Renal cortex interstitium (tissue), 11 donors: ENCODE measurements around the gene ANP32A. TPM values are rescaled to one million over a fixed set of nuclear protein-coding genes. Genes with fewer than 3 reads are reported as not detected.
A peak's percentile ranks its signal among the peaks of the same experiment; 100 is the strongest.

Experiments
- DNase-seq, 11 donors: peaks; one replicate each; pipeline ENCODE4 v3.0.0-alpha.2; 2013; ENCODE audit warnings: low read depth in 9 of 11, low spot score in 4 of 11; ENCODE audit errors: extremely low read depth in 1 of 11
- polyA plus RNA-seq, 3 donors: library from polyadenylated mRNA; unstranded; fragments of 120-200 nt; gene quantifications; one replicate each; pipeline ENCODE4 v1.2.1, GENCODE V29; 2013; ENCODE audit not compliant: insufficient read length in 3 of 3

Gene ANP32A
- polyA plus RNA-seq, 3 donors: 273 to 319 (median 309) TPM

DNA sequence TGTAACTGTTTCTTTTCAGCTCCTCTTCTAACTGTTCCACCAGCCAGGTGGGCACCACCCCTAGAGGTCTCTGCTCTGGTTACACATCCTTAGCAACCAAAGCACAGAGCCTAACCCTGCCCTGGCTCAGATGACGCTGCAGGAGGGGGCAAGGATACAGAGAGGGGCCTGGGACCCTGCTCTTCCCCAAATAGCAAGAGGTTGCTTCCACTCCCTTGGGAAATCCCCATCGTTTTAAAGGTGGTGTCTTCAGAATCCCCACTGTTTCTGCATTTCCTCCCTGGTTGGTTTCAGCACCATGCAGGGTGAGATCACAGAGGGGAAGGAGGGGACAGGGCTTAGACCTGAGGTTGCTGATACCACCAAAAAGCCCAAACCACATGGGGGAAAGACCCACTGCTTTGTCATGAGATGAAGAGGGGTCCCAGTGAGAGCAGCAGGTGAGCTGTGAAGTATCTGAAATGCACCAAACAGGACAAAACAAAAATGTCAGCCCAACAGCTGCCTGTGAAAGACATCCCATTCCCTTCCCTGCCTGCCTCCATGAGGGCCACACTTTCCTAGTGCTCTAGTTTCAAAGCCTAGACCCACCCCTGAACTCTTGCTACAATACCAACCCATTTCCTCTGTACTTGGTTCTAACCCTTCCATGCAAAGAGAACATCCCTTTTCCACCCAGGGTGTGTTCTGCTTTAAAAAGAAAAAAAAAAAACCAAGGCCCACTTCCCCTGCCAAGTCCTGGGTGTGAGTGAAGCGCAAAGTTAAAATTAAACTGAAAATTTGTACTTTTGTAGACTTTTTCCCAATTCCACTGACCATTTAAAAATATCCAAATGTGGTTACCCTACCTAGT, 29.0 kb downstream of the ANP32A start:
- DNase-seq: no peak

DNA sequence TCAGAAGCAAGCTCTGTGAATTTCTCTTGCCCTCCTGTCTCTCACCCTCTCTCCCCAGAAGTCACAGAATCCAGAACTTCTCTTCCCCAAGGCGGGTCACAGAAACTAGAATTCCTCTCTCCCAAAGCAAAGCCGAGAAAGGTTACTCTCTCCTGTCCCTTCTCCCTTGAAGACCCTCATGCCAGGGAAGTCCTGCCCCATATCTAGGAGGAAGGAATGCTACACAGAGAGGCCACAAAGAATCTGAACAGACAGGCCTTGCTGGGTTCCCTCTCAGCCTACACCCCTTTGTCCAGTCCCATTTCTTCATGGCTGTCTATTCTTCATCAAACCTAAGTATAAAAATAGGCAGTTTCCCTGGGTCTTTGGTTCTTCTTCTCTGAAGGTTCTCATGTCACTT, 29.8 kb downstream of the ANP32A start:
- DNase-seq: no peak

DNA sequence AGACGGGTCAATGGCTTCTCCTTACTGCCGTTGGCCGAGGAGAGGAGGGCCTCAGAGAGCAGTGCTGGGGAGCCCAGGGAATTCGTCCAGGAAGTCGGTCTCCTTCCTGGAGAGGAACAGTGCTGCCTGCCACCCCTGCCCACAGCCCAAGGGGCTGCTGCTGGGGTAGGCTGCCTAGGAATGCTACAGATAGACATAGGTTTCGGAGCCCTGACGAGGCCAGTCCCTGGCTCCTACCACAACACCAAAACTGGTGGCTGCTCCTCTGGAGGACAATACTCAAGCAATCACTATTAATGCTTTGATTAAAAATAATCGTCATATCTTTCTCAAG, 30.5 kb downstream of the ANP32A start:
- no peak for DNase-seq

DNA sequence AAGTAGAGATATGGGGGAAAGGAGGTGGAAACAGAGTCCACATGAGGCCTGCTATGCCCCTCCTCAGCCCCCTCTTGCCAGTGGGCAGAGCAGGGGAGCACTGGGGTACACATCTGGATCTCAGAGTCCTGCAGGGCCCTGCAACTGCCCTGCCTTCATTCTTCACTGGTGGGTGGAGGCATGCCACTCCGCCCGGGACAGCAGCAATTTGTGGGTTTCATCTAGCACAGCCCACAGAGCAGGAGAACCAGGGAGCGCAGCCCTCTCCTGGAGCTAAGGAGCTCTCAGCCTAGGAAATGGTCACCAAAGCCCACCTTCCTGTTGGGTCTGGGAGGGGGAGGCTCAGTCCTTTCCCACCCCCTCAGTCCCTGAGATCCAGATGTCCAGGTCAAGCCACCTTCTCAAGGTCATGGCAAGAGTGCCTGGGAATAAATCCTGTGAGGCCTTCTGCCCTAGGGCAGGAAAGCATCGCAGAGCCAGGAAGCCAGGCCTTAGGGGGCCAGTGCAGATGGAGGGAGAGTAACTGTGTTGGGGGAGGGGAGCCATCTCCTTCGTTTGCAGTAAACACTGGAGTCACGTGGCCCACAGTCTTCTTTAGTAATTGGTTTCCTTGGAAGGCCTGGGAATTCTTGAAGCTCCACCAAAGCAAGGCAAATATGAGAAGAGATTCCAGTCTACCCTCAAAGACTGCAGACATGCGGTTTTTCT, 31.0 kb downstream of the ANP32A start:
- peak in 2 of 11 donors; percentile 31 to 32 for DNase-seq

DNA sequence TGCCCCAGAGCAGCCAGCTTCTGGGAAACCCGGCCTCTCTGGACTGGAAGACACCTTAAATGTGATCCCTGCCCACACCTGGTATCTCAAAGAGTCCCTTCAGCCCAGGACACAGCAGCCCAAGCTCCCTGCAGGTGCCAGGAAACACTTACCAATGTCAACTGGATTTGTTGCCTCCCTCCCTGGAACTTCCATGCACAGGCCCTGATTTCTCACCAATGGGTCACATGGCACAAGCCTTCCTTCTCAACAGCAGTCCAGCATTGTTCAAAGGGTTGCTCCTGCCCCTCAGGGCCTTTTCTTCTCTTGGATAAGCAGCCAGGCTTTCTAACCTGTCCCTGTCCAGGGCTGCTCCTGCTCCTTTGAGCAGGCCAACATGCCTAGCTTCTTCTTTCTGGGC, 31.6 kb downstream of the ANP32A start:
- DNase-seq: no peak

DNA sequence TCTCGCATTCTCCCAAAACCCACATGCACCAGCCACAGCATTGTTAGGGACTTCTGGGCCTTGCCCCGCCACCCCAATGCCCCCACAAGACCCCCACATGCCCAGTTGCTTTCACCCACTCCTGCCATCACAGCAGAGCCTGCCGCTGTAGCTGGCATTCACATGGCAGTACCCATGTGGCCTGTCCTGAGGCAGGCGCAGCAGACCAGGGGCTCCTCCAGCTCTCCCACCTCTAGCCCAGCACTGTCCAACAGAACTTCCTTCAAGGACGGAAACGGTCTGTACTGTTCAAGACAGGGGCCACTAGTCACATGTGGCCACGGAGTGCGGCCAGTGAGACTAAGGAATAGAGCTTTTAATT, 32.5 kb downstream of the ANP32A start:
- no peak for DNase-seq

DNA sequence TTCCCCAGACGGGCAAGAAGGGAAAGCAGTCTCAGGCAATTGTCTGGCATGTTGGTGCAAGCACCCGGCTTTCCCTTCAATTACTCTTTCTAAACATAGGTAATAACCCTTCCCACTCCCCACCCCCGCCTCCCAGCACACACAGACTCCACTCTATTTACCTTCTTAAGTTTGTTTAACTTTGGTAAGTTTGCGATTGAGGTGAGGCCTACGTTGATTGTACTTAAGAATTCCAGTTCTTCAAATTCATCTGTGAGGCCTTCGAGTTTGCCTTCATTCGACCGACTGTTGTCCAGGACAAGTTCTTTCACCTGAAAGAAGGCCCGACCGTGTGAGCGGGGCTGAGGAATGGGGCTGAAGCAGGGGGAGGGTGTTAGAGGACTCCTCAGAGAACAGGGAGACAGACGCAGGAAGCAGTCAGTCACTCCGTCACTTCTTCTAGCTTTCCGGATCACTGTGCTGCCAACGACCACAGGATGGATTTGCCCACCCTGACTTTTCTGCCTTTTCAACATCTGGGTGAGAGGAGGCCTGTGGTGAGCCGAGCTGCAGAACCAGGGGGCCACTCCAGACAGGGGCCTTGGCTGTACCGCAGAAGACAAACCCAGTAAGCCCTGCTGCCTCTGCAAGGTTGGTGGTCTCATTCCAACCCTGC, 33.0 kb downstream of the ANP32A start:
- DNase-seq: no peak

DNA sequence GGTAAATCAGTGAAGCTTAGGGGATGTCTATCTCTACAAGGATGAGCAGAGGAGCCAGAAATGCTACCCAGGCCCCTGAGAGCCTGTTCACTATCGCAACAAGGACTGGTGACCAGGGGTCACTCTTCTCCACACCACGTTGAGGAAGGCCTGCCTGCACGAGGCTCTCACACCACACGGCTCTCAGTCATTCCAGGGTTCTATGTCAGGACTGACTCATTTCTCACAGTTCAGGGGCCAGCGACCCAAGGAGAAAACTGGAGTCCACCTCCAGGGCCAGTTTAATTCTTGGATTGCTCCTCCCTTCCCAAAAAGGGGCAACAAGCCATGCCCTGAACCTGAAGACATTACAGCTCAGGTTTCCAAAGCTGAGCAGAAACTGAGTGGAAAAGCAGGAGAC, 33.9 kb downstream of the ANP32A start:
- no peak for DNase-seq

DNA sequence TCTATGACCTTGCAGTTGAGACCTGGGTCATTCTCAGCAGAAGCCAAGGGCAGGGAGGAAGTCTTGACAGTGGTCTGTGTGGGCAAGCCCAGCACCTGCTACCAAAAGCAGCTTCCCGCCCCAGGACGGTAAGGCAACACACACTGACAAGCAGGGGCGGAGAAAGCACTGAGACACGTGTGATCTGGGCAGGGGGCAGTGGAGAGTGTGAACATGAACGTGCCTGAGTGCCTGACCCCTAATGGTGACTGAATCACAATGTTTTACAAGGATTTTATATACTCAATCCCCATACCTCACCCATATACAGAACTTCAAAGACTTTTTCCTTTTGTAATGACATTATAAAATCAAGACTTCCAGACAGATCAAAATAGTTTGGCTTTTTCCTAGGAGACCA, 35.2 kb downstream of the ANP32A start:
- no peak for DNase-seq

DNA sequence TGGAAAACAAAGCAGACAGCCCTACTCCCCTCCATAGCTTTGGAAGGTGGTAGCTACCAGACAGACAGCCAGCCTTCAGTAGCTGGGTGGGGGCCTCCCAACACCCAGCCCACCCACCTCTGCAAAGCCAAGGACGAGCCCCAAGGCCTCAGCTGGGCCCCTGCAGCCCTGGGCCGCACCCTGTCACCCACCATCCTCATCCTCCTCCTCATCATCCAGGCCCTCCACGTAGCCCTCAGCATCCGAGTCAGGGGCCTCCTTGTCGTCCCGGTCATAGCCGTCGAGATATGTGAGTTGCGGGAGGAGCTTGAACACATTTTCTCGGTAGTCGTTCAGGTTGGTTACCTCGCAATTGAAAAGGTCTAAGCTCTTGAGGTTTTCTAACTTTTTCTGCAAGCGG, 36.5 kb downstream of the ANP32A start:
- DNase-seq: no peak

DNA sequence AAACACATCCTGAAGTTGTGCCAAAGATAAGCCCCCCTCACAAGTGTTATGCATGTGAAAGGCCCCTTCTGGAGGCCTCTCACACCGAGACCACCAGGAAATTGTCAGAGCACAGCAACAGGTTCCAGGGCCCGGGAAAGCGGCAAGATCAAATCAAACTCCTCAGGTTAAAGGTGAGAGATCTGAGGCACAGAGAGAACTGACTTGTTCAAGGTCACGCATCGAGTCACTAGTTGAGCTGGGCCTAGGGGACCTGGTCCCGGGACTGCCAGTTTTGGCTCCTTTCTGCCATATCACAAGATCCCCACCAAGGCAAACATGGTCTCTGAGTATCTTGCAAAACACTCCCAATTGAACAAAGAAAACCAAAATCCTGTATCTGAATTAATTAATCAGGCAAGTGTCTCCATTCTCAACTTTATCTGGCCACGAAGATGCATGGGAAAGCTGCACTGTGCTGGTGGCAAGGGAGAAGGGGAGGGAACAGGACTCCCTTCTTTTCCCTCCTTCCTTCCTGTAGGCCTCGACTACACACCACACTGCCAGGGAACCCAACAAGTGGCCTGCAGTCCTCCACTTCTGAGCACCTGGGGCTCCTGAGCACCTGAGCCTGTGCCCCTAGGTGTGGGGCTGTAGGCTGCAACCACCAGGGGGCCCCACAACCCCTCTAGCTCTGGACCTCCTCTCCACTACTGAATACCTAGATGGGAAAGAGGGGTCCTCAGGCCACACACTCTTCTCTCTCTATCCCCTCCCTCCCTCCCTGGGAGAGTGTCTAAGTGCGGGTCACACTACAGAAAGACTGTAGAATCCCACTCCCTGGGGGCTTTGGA, 37.3 kb downstream of the ANP32A start:
- DNase-seq: no peak

DNA sequence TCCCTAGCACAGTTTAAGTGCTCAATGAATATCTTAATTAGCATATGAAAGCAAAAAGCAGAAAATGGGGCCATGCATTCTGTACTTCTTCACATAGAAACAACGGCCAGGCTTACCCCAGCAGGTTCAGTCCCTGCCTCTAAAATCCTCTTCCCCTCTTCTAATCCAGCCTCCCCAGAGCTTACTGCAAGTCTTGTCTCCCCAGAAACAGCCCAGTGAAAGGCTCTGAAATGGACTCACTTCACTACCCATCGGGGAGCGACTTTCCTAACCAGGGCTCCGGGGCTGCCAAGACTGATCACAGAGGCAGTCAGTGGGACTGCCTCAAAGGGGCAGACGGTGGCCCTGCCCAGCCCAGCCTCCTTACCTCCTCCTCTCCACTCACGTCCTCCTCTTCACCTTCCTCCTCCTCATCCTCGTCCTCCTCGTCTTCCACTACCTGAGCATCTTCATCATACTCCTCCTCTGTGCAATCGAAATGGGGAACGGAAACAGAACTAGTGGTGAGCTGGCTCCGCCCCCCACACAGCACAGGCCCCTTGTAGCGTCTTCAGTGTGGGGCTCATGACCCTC, 38.0 kb downstream of the ANP32A start:
- no peak for DNase-seq

DNA sequence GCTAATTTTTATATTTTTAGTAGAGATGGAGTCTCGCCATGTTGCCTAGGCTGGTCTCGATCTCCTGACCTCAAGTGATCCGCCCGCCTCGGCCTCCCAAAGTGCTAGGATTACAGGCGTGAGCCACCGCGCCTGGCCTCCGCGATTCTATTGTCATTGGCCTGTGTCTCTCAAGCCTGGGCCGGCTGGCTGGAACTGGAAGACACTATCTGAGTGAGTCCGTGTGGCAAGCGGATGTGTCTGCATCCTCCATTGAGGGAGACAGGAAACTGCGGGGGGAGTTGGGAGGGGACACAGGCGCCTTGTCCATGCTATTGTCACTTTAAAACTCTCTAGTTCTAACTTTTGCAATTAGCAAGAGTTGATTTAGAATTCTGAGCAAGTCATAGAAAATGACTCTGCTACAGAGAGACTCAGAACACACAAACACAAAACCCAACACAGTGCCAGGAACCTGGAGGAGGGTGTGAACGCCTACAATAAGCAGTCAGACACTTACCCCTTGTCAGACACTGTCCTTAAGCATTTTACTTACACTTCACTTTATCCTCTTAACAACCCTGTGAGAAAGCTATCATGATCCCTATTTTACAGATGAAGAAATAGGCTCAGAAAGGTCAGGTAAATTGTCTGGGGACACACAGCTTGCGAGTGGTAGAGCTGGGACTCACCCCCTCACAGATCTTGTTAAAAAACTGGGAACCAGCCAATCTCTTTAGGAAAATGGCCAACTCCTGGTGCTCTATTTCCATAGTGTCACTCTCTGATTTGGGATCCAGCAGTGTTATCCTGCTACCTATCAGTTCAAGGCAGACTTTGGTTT, 38.7 kb downstream of the ANP32A start:
- peak in 2 of 11 donors; percentile 18 to 35 for DNase-seq

DNA sequence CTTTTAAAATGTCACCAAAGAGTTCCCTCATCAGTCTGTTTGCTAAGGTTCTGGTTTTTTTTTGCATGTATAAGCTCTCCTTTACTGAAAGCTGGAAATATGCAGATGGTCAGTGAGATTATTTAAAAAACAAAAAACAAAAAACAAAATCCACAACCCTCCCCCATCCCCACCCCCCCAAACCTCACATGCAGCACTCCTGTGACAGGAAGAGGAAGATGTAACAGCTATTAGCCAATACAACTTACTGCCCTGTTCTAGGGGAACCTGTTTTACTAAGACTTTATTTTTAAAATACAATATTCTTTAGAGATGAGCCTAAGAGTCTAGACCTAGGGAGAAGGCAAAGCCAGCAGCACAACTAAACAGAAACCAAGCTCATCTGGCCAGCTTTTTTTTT, 39.5 kb downstream of the ANP32A start:
- DNase-seq: no peak

DNA sequence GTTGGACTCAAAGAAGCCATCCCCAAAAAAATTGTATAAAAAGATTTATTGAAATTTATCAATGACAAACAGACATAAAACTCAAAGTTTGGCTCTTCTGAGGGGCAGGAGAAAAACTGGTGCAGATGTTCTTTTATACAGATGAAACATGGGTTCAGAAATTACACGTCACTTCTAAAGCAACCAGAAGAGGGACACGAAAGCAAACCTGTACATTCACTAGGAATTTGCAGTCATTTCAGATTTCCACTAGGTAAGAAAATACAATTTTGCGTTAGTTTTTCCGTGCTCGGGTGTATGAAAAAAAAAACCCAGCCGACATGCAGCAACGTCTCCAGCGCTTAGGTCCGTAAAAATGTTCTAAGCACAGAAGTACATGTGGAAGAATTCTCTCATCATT, 41.8 kb downstream of the ANP32A start:
- no peak for DNase-seq

DNA sequence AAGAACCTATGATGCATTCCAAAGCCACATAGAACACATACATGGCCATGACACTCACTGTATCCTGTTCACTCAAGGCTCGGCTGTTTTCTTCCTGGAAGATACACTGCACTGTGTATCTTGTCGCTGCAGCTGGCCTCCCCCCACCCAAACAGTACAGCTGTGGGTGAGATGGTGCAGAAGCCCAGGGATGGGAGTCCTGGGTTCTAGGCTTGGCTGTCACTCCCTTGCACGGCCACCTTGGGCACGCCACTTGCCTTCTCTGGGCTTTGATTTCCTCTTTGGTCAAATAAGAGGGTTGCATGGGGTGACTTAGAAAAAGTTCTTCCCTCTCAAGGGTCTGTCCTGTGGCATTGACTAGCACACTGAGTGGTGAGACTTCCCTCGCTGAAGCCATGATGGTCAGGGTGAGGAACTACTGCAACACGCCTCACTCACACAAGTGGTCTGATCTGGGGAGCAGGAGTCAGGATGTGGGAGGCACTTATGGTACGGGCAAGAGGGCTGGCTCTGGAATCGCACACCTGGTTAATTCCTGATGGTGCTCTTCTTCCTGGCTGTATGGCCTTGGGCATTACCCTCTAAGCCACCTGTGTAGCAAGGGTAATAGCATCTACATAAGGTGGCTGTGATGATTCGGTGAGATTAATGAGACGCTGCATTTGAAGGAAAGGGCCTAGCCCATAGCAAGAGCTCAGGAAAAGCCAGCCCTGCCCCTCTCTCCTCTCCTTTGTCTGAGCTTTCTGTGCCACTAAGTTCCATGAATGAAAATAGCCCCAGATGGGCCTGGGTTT, 44.0 kb downstream of the ANP32A start:
- no peak for DNase-seq

DNA sequence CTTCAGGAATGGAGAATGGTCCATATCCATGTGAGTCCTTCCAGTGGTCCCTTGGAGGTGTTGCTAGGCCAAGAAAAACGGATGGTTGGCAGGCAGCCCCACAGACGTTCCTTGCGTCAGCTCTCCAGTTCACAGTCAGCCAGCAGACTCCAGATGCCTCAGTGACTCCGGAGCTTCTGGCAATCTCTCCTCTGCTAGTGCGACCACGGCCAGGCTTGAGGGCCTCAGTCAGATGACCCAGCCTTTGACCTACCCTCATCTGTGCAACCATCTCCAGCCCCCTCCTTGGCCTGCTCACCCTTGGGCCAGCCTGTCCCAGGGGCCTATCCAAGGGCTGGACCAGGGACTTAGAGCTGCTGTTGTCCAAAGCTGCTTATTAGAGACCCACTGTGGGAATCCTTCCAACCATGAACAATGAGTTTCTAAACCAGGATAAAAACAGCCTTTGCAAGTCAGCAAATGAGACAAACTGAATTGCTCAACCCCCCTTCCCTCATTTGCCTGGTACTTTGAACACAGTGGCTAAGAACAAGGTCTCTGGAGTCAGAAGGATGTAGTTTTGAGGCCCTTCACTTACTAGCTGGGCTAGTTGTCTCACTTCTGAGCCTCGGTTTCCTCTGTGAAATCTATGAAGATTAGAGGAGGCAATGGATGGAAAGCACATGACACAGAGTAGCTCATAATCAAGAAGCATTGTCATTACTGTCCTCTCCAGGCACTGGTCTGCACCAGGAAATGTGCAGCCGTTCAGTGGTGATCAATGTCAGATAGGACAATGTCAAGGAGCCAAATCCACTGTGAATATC, 44.8 kb downstream of the ANP32A start:
- no peak for DNase-seq
